HG03135 (cell line): ENCODE results near the gene C4B.
"Not testable (repeated sequence)": the region's sequence is repeated elsewhere in the genome, so short reads cannot be mapped to it uniquely, and the experiment has no call there.

Source experiments
- ATAC-seq: cut with Tn5 transposase; IDR thresholded peaks from one replicate; pipeline ENCODE4 v1.9.1; 2021; ENCODE audit warnings: mild to moderate bottlenecking, moderate library complexity; ENCODE audit not compliant: unreplicated experiment

The C4B gene

DNA sequence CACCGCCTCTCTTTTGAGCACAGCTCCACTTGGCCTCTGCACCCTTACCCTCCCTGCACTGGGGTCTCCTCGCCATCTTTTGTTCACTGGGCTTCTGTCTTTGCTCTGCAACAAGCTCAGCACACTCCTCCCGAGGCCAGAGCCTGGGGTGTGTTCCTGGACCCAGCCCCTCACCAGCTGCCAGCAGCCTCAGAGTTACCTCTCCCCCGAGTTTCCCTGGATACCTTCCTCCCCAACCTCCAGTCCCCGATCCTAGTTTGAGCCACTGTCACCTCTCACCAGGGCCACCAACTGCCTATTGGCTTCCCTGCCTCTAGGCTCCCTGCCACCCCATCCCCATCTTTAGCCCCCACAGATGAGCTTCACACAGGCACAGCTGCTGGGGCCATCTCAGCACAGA, 36.0 kb downstream of the C4B start:
- no peak for ATAC-seq

DNA sequence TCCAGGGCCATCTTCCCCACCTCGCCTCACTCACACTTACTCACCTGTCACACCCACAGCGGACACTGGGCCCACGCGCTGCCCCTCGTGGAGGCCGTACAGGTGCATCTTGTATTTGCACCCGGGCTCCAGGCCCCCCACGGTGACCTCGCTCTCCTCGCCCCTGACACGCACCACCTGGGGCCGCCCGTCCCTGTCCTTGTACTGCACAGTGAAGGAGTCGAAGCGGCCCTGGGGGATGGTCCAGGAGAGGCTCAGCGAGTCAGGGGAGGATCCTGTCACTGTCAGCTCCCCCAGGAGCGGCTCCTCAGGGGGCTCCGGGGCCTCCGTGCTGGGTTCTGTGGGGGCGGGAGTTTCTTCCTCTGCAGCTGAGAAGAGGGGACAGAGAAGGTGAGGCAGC, 38.0 kb downstream of the C4B start:
- ATAC-seq, result not testable (repeated sequence)

DNA sequence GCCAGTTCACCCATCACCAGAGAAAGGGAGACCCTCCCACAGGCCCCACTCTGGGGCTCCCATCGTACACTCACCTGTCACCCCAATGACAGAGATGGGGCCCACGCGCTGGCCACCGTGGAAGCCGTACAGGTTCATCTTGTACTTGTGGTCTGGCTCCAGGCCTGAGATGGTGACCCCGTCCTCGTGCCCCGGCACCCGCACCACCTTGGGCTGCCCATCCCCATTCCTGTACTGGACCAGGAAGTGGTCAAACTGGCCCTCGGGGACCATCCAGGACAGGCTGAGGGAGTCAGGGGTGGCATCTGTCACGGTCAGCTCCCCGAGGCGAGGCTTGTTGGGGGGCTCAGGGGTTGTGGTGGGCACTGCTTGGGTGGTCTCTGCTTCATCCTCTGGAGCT, 38.7 kb downstream of the C4B start:
- ATAC-seq, result not testable (repeated sequence)

- not testable (repeated sequence) for ATAC-seq
These were observed 41.2 kb downstream of the C4B start for GRCh38 chr6:32055756-32056155.

DNA sequence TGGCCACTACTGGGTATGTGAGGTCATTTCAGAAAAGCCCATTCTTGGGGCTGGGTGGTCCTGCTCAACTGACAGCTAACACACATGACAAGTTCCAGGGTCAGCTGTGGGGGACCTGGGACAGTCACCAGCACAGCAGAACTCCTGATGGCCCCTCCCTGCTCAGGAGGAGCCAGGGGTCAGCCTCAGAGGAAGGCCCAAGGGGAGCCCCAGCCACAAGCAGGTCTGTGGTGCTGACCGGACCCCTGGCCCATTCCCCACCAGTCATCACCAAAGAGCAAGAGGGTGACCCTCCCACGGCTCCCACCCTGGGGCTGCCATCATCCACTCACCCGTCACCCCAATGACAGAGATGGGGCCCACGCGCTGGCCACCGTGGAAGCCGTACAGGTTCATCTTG, 41.7 kb downstream of the C4B start:
- no peak for ATAC-seq

GRCh38 chr6:32057966-32058365, 43.4 kb downstream of the C4B start:
- ATAC-seq, result no peak

DNA sequence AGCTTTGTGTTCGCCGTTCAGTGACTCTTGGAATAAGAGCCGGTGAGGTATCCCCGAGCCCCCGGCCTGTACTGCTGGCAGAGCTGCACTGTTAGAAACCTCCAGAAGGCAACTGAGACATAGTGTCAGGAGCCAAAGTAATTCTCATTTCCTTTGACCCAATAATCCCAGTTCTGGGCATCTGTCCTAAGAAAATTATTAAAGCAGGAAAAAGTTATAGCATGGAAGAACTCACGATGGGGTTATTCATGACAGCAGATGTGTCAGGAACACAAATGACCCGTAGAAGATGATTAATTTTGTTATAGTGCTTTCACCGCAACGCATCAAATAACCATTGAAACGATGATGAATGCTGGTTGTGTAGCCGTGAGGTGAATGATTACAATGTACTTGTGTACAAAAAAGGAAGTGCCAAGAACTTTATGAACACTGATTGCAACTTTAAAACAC, 43.9 kb downstream of the C4B start:
- ATAC-seq, result no peak

GRCh38 chr6:32060966-32061655, 46.5 kb downstream of the C4B start:
- no peak for ATAC-seq

DNA sequence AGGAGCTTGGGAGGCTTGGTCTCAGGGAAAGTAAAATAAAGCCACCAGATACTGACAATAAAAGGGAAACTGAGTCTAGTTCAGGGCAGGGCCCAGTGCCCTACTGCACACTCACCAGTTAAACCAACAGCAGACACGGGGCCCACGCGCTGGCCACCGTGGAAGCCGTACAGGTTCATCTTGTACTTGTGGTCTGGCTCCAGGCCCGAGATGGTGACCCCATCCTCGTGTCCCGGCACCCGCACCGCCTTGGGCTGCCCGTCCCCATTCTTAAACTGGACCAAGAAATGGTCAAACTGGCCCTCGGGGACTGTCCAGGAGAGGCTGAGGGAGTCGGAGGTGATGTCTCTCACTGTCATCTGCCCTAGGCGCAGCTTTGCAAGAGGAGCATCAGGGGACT, 50.1 kb downstream of the C4B start:
- ATAC-seq, result no peak

DNA sequence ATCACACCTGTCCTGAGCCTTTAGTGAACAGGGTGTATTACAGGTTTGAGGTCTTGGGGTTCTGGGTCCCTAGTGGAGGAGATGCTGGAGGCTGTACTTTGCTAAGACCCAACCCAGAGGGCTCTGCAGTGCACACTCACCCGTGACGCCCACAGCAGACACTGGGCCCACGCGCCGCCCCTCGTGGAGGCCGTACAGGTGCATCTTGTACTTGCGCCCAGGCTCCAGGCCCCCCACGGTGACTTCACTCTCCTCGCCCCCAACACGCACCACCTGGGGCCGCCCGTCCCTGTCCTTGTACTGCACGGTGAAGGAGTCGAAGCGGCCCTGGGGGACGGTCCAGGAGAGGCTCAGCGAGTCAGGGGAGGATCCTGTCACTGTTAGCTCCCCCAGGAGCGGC, 52.9 kb downstream of the C4B start:
- not testable (repeated sequence) for ATAC-seq

- not testable (repeated sequence) for ATAC-seq
These were observed 53.7 kb downstream of the C4B start for GRCh38 chr6:32068315-32068714.

DNA sequence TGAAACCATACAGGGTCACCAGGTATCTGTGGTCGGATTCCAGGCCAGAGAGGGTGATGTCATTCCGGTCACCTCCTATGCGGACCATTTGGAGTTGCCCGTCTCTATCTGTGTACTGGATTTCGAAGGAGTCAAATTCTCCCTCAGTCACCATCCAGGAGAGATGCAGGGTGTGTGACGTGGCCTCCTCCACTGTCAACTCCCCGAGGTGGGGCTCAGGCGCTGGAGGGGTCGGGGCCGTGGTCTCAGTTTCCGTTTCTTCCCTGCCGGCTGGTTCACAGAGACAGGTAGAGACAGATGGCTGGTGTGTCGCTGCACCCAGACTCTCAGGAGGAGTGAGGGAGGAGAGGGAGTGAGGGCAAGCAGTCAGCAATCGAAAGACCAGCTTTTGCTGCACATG, 54.3 kb downstream of the C4B start:
- ATAC-seq, result no peak

- no peak for ATAC-seq
These were observed 54.9 kb downstream of the C4B start for GRCh38 chr6:32069460-32069859.

DNA sequence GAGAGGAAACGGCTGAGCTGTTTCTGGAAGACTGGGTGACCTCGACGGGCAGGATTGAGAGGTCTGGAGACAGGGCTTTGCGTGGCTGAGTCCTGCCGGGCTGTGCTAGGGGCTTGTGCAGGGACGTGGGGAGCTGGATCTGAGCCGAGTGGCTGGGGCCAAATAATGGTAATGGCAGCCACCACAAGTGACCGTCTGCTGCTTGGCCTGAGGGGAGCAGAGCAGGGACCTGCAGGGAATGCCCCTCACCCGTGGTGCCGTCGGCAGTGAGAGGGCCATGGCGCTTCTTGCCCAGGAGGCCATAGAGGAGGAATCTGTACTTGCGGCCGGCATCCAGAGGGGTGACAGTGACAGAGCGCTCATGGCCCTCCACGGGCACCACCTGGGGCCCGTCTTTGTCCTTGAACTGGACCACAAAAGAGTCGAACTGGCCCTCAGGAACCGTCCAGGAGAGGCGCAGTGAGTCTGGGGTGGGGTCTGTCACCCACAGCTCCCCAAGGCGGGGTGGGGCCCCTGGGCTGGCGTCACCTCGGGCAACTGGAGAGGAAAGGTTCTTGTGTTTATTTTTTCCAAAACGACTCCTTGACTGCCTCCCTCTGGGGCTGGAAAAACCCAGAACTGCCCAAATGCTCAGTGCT, 55.4 kb downstream of the C4B start:
- ATAC-seq, result no peak

GRCh38 chr6:32070814-32071543, 56.4 kb downstream of the C4B start:
- ATAC-seq, result no peak

- ATAC-seq, result no peak
These were observed 58.5 kb downstream of the C4B start for GRCh38 chr6:32073101-32073500.

DNA sequence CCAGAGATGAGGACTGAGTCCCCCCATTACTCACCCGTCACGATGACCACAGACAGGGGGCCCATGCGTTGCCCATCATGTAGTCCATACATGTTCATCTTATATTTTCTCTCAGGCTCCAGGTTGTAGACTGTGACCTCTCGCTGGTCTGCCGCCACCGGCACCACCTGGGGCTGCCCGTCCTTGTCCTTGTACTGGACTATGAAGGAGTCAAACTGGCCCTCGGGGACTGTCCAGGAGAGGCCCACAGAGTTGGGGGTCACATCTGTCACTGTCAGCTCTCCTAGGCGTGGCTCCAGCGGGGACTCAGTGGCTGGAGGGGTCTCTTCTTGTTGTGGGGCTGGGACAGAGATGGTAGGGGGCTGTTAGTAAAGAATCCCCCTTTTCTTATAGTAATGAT, 59.0 kb downstream of the C4B start:
- no peak for ATAC-seq

- no peak for ATAC-seq
These were observed 60.5 kb downstream of the C4B start for GRCh38 chr6:32074996-32075532.

DNA sequence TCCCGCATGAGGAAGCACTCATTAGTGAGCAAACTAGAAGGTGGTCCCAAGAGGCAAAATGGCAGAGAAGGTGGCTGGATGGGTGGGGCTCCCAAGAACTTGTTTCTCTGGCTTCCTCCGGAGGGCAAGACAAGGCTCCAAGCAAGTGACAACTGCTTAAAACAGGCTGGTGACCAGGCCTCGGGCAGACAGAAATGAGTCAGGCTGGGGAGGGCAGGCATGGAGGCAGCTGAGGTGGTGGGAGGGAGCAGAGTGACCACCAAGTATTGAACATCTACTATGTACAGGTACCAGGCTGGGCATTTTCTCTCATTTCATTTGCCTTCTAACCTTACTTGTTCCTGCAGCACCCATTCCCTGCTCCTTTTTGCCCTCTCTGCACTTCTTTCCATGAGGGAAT, 61.2 kb downstream of the C4B start:
- no peak for ATAC-seq

- no peak for ATAC-seq
These were observed 61.8 kb downstream of the C4B start for GRCh38 chr6:32076321-32076809.

DNA sequence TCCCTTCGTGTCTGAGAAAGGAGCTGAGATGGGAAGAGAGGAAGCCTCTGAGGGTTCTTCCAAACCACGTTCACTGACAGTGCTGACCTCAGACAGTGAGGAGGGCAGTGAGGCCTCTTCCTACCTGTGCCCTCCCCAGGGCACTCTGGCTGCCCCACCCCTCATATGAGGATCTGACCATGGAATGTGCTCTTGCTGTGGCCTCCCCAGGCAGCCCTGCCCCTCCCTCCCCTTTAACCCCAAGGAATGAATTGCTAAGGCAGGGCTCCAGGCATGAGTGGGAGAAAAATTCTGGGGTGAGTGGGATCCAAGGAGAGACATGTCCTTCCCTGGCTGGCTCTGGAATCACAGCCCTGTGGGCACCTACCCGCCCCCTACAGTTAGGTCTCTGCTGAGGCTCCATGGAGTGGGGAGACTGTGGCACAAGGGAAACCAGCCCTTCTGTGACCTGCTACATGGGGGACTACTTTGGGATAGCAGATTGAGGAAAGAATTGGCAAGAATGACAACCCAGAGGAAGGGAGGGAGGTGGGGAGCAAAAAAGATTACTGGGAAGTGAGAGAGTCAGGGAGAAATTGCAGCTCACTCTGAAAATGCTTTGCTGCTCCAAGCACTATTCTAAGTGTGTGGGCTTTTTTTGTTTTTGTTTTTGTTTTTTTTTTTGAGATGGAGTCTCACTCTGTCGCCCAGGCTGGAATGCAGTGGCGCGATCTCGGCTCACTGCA, 65.1 kb downstream of the C4B start:
- no peak for ATAC-seq
